HepG2 (cell line): ENCODE results near the gene FGGY. TPM values are rescaled to one million over a fixed set of nuclear protein-coding genes. Genes with fewer than 3 reads are reported as not detected.

Source experiments
- ATAC-seq: fragments of 200-7000 bp; cut with Tn5 transposase; 3 replicates; pipeline ENCODE4 v1.9.1; 2020; ENCODE audit warnings: mild to moderate bottlenecking, moderate library complexity
- BruUV-seq: library from RNA; stranded (reverse); fragments of 400-500 nt; replicated peaks from 2 replicates; lab custom pipeline; 2021; lab: Mats Ljungman, UMichigan
- CTCF ChIA-PET: fragments of 300-600 bp; formaldehyde crosslinking; extraction: SDS; loops from one replicate; lab custom pipeline; 2021; ENCODE audit warnings: low total read pairs, inconsistent platforms, low intra/inter-chr PET ratio; lab: Yijun Ruan, JAX
- POLR2A ChIA-PET: fragments of 350-600 bp; sonication (Branson Sonifier 250); formaldehyde crosslinking; loops from one replicate; lab custom pipeline; 2020; ENCODE audit warnings: antibody characterized with exemption, inconsistent platforms; lab: Yijun Ruan, JAX
- DNase-seq: peaks from one replicate; pipeline ENCODE4 v3.0.0-alpha.2; 2015; ENCODE audit warnings: low spot score
- FAIRE-seq: peaks from 3 replicates; lab custom pipeline; 2011; peaks lifted over from hg19 to GRCh38; lab: Jason Lieb, UNC
- H2AFZ ChIP-seq: one replicate; pipeline ENCODE4 v1.6.1; 2011; ENCODE audit warnings: low read length, inconsistent platforms
- H3K27ac ChIP-seq: fragments of 300-600 bp; 3 replicates; pipeline ENCODE4 v1.8.0; 2011; ENCODE audit warnings: mixed run types, mild to moderate bottlenecking, mixed read lengths, low read length, inconsistent platforms; ENCODE audit not compliant: insufficient read depth; ENCODE audit errors: extremely low read length
- H3K27me3 ChIP-seq, 2 experiments: fragments of 200-600 bp in 1 of 2; 2 replicates in 1 of 2; 3 replicates in 1 of 2; pipeline versions ENCODE4 v1.6.0 to v1.8.0; 2011; ENCODE audit warnings: low read length in 2 of 2, mild to moderate bottlenecking in 2 of 2, moderate library complexity in 2 of 2, inconsistent platforms in 1 of 2; ENCODE audit not compliant: insufficient read depth in 2 of 2, control insufficient read depth in 1 of 2
- H3K36me3 ChIP-seq, 2 experiments: fragments of 200-600 bp in 1 of 2; replicated peaks in 1 of 2; 2 replicates in 1 of 2; 3 replicates in 1 of 2; pipeline versions ENCODE4 v1.5.1 to v1.8.0; 2011; ENCODE audit warnings: low read length in 2 of 2, inconsistent platforms in 1 of 2; ENCODE audit not compliant: insufficient read depth in 2 of 2, control insufficient read depth in 1 of 2
- H3K4me1 ChIP-seq: 2 replicates; pipeline ENCODE4 v1.5.1; 2012; ENCODE audit warnings: low read length, inconsistent platforms; ENCODE audit not compliant: insufficient read depth
- H3K4me2 ChIP-seq: 2 replicates; pipeline ENCODE4 v1.6.0; 2011; ENCODE audit warnings: low read depth, low read length, inconsistent platforms
- H3K4me3 ChIP-seq, 3 experiments: fragments of 200-600 bp in 1 of 3; sonication (generic), shearing (Covaris generic) in 1 of 3; replicated peaks in 1 of 3; 2 replicates each; pipeline ENCODE4 v1.5.1; 2011 to 2016; ENCODE audit warnings: low read length in 3 of 3, inconsistent platforms in 2 of 3, low read depth in 2 of 3, mild to moderate bottlenecking in 2 of 3, control low read depth in 1 of 3, mixed read lengths in 1 of 3; ENCODE audit not compliant: insufficient read depth in 1 of 3
- H3K79me2 ChIP-seq: one replicate; pipeline ENCODE4 v1.6.1; 2011; ENCODE audit warnings: low read length, inconsistent platforms; ENCODE audit not compliant: insufficient read depth
- H3K9ac ChIP-seq: 2 replicates; pipeline ENCODE4 v1.6.0; 2011; ENCODE audit warnings: mild to moderate bottlenecking, low read depth, low read length, inconsistent platforms; ENCODE audit not compliant: insufficient read depth
- H3K9me3 ChIP-seq: 2 replicates; pipeline ENCODE4 v1.5.1; 2012; ENCODE audit warnings: mild to moderate bottlenecking, low read length
- H4K20me1 ChIP-seq: 2 replicates; pipeline ENCODE4 v1.6.0; 2011; ENCODE audit warnings: inconsistent platforms, mild to moderate bottlenecking, low read length, moderate library complexity; ENCODE audit not compliant: insufficient read depth
- ATAD3A ChIP-seq: sonication (generic); formaldehyde crosslinking; IDR thresholded peaks from 2 replicates; pipeline ENCODE4 v1.4.0; 2020; ENCODE audit warnings: missing genetic modification reagents
- BCL3 ChIP-seq: sonication (generic); formaldehyde crosslinking; IDR thresholded peaks from 2 replicates; pipeline ENCODE4 v1.5.1; 2020; ENCODE audit warnings: mild to moderate bottlenecking, missing genetic modification reagents, moderate library complexity
- FOXO4 ChIP-seq: sonication (generic); formaldehyde crosslinking; conservative IDR thresholded peaks from 2 replicates; pipeline ENCODE4 v1.8.1; 2023; ENCODE audit warnings: missing genetic modification reagents
- PREB ChIP-seq: sonication (generic); formaldehyde crosslinking; IDR thresholded peaks from 2 replicates; pipeline ENCODE4 v1.4.0; 2020; ENCODE audit warnings: missing genetic modification reagents
- TFDP1 ChIP-seq: IDR thresholded peaks from 2 replicates; pipeline ENCODE4 v1.6.1; 2016; ENCODE audit warnings: missing compliant biosample characterization, missing genetic modification reagents, borderline replicate concordance
- ZBTB8A ChIP-seq: sonication (generic); formaldehyde crosslinking; IDR thresholded peaks from 2 replicates; pipeline ENCODE4 v1.4.0; 2020; ENCODE audit warnings: mild to moderate bottlenecking, low read depth, missing genetic modification reagents, borderline replicate concordance
- ZNF564 ChIP-seq: sonication (generic); formaldehyde crosslinking; IDR thresholded peaks from 2 replicates; pipeline ENCODE4 v1.8.1; 2023; ENCODE audit warnings: mild to moderate bottlenecking, missing genetic modification reagents
- ZNF629 ChIP-seq: sonication (generic); formaldehyde crosslinking; conservative IDR thresholded peaks from 2 replicates; pipeline ENCODE4 v1.5.0; 2020; ENCODE audit warnings: missing genetic modification reagents
- ZNF691 ChIP-seq: sonication (generic); formaldehyde crosslinking; IDR thresholded peaks from 2 replicates; pipeline ENCODE4 v1.4.0; 2020; ENCODE audit warnings: missing genetic modification reagents, low read depth, mild to moderate bottlenecking, borderline replicate concordance
- WGBS: methylation state at CpG from one replicate; pipeline ENCODE4 v1.1.6; 2017; ENCODE audit warnings: low lambda C conversion rate; 5-methylcytosine and 5-hydroxymethylcytosine counted together
- in situ Hi-C: cut with HindIII; loops from 2 replicates; pipeline ENCODE4 v1.10.0; 2017; ENCODE audit warnings: low pct_unique_long_range_greater_than_20kb; ENCODE audit not compliant: extremely low pct_ligation_motif_present
- intact Hi-C: fragments of 100-400 bp; cut with micrococcal nuclease; formaldehyde crosslinking; loops from one replicate; pipeline ENCODE4 v1.10.0; 2022; ENCODE audit not compliant: unreplicated experiment
- polyA plus RNA-seq, 8 experiments: library from polyadenylated mRNA; depleted of rRNA in 3 of 8; stranded (reverse) in 7 of 8; unstranded in 1 of 8; fragments of >200 nt; fragmentation: Illumina TruSeq in 4 of 8; extraction: Trizol in 4 of 8; gene quantifications; 2 replicates each; pipeline versions ENCODE4 v1.2.1 to v1.2.3, GENCODE V29; 2011 to 2016; ENCODE audit warnings: low read depth in 4 of 8, missing spikeins in 1 of 8, mixed read lengths in 1 of 8; ENCODE audit not compliant: insufficient read depth in 1 of 8
- total RNA-seq, 5 experiments: library from RNA; depleted of rRNA; stranded (reverse); fragments of >200 nt; fragmentation: Illumina TruSeq; extraction: Trizol; gene quantifications; 2 replicates each; pipeline ENCODE4 v1.2.3, GENCODE V29; 2016; ENCODE audit warnings: low read depth in 1 of 5

Gene FGGY
- total and polyA plus RNA-seq, 2 of the 13 experiments (the other 11 are each of a cell fraction or from before 2014, with no cell fraction given), result 15.7 to 27.5 TPM

- ATAC-seq, result no peak
Measured at GRCh38 chr1:59705466-59706302, 408.8 kb downstream of the FGGY start.

More at GRCh38 chr1:59705466-59706302, 408.8 kb downstream of the FGGY start:
- H2AFZ ChIP-seq, result no peak overlapping the region
- H3K27me3 ChIP-seq, result no peaks in the 10 kb centered on the region
- intact Hi-C loops (no loop called here), in situ Hi-C loops (no loop called here)
- H3K79me2 ChIP-seq, result no peaks in the 10 kb centered on the region
- ChIA-PET POLR2A (interaction anchor here (1.9 kb wide), 1 partner anchor 922 kb away, joined by 5 read pairs; the partner anchor contains the start of gene JUN), CTCF (no interaction called here)
- no peak overlapping the region for H3K27ac ChIP-seq
- WGBS, result 99% methylated on average over 5 of the region's 5 CpGs
- H3K9ac ChIP-seq, result no peak overlapping the region
- DNase-seq (no peak), FAIRE-seq (no peak)
- no peak overlapping the region for H3K4me3 ChIP-seq
- H3K36me3 ChIP-seq, result no peaks in the 10 kb centered on the region
- no peaks in the 10 kb centered on the region for H4K20me1 ChIP-seq
- no peaks in the 10 kb centered on the region for H3K4me1 ChIP-seq
- TF ChIP-seq ZNF629 (CRISPR knock-in tag), result peak; percentile 36; the same call in 1 of the 2 replicates
- TF ChIP-seq ZNF691 (CRISPR knock-in tag), result no peak
- TF ChIP-seq BCL3 (CRISPR knock-in tag), result no peak
- no peak for TF ChIP-seq TFDP1 (CRISPR knock-in tag)
- no peak for TF ChIP-seq ATAD3A (CRISPR knock-in tag)
- no peak for TF ChIP-seq ZNF564 (CRISPR knock-in tag)
- TF ChIP-seq ZBTB8A, result no peak
- no peak for TF ChIP-seq PREB (CRISPR knock-in tag)
- no peak for TF ChIP-seq FOXO4 (CRISPR knock-in tag)
- H3K9me3 ChIP-seq, result no peaks in the 10 kb centered on the region
- no TSS peak for BruUV-seq
- H3K4me2 ChIP-seq, result no peak overlapping the region
